KMS-11 (cell line): ENCODE data around the gene PGBD5.

Experiments used
- H2AFZ ChIP-seq: fragments of 200-600 bp; sonication (generic); 2 replicates; pipeline ENCODE4 v1.6.1; 2016; ENCODE audit warnings: antibody characterized with exemption, mixed run types, low read depth
- H3K27ac ChIP-seq: fragments of 200-600 bp; sonication (generic); 2 replicates; pipeline ENCODE4 v1.6.1; 2016; ENCODE audit warnings: mild to moderate bottlenecking, mixed run types
- H3K27me3 ChIP-seq: fragments of 200-600 bp; sonication (generic); 2 replicates; pipeline ENCODE4 v1.6.1; 2017; ENCODE audit warnings: mild to moderate bottlenecking, low read depth, mixed run types, moderate library complexity; ENCODE audit not compliant: insufficient read depth
- H3K36me3 ChIP-seq: fragments of 200-600 bp; sonication (generic); 2 replicates; pipeline ENCODE4 v1.6.1; 2017; ENCODE audit warnings: mild to moderate bottlenecking, mixed run types; ENCODE audit not compliant: insufficient read depth
- H3K4me1 ChIP-seq: fragments of 200-600 bp; sonication (generic); 2 replicates; pipeline ENCODE4 v1.6.1; 2016; ENCODE audit warnings: mild to moderate bottlenecking, low read depth, mixed run types; ENCODE audit not compliant: poor library complexity, severe bottlenecking
- H3K4me2 ChIP-seq: fragments of 200-600 bp; sonication (generic); 2 replicates; pipeline ENCODE4 v1.7.0; 2016; ENCODE audit warnings: mild to moderate bottlenecking, mixed run types
- H3K4me3 ChIP-seq: fragments of 200-600 bp; sonication (generic); IDR thresholded peaks from 2 replicates; pipeline ENCODE4 v1.6.1; 2017; ENCODE audit warnings: low read depth, low read length, mixed read lengths; ENCODE audit not compliant: insufficient read depth
- H3K79me2 ChIP-seq: fragments of 200-600 bp; sonication (generic); 2 replicates; pipeline ENCODE4 v1.6.1; 2016; ENCODE audit warnings: low read depth, mixed run types; ENCODE audit not compliant: insufficient read depth
- H3K9ac ChIP-seq: fragments of 200-600 bp; sonication (generic); 2 replicates; pipeline ENCODE4 v1.6.1; 2016; ENCODE audit warnings: mild to moderate bottlenecking, mixed run types
- H4K20me1 ChIP-seq: fragments of 200-600 bp; sonication (generic); 2 replicates; pipeline ENCODE4 v1.6.1; 2016; ENCODE audit warnings: mild to moderate bottlenecking, mixed run types; ENCODE audit not compliant: insufficient read depth
- TF ChIP-seq, protein P1 (sequence below): fragments of 200-600 bp; sonication (generic); conservative IDR thresholded peaks from 2 replicates; pipeline ENCODE4 v1.6.1; 2017; ENCODE audit warnings: low read depth, mild to moderate bottlenecking, antibody characterized with exemption, low read length, moderate library complexity, mixed read lengths

The PGBD5 gene

GRCh38 chr1:230301822-230302221 is 124.3 kb downstream of the PGBD5 start:
- Histone ChIP-seq H3K36me3 (no peaks in the 10 kb centered on the region), H3K79me2 (no peaks in the 10 kb centered on the region), H3K4me3 (no peak overlapping the region), H2AFZ (no peak overlapping the region), H3K4me2 (no peak overlapping the region), H3K27me3 (no peaks in the 10 kb centered on the region), H3K27ac (no peak overlapping the region), H4K20me1 (no peaks in the 10 kb centered on the region), H3K9ac (no peak overlapping the region), H3K4me1 (no peaks in the 10 kb centered on the region)
- TF ChIP-seq, protein P1, sequence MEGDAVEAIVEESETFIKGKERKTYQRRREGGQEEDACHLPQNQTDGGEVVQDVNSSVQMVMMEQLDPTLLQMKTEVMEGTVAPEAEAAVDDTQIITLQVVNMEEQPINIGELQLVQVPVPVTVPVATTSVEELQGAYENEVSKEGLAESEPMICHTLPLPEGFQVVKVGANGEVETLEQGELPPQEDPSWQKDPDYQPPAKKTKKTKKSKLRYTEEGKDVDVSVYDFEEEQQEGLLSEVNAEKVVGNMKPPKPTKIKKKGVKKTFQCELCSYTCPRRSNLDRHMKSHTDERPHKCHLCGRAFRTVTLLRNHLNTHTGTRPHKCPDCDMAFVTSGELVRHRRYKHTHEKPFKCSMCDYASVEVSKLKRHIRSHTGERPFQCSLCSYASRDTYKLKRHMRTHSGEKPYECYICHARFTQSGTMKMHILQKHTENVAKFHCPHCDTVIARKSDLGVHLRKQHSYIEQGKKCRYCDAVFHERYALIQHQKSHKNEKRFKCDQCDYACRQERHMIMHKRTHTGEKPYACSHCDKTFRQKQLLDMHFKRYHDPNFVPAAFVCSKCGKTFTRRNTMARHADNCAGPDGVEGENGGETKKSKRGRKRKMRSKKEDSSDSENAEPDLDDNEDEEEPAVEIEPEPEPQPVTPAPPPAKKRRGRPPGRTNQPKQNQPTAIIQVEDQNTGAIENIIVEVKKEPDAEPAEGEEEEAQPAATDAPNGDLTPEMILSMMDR: no peak

DNA sequence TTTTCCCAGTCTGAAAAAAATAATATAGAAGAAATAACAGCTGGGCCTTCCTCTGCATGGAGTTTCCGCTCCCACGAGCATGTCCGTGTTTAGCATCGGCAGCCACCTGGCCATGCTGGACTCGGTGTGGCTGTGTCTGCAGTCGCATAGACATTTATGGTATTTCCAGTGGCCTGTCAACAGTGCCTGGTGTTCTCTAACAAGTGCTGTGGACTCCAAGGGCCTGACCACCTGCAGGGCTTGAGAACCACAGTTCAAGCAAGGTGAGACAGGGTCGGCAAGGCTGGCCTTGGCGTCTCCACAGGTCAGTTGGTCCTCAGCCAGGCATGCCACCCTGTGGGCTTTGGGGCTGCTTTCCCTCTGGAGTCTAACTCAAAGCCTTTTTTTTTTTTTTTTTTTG is 124.8 kb downstream of the PGBD5 start:
- Histone ChIP-seq H4K20me1 (no peaks in the 10 kb centered on the region), H3K4me3 (no peak overlapping the region), H3K36me3 (no peaks in the 10 kb centered on the region), H3K9ac (no peak overlapping the region), H2AFZ (no peak overlapping the region), H3K79me2 (no peaks in the 10 kb centered on the region), H3K4me2 (no peak overlapping the region), H3K27ac (no peak overlapping the region), H3K4me1 (no peaks in the 10 kb centered on the region), H3K27me3 (no peaks in the 10 kb centered on the region)
- TF ChIP-seq, protein P1: no peak

DNA sequence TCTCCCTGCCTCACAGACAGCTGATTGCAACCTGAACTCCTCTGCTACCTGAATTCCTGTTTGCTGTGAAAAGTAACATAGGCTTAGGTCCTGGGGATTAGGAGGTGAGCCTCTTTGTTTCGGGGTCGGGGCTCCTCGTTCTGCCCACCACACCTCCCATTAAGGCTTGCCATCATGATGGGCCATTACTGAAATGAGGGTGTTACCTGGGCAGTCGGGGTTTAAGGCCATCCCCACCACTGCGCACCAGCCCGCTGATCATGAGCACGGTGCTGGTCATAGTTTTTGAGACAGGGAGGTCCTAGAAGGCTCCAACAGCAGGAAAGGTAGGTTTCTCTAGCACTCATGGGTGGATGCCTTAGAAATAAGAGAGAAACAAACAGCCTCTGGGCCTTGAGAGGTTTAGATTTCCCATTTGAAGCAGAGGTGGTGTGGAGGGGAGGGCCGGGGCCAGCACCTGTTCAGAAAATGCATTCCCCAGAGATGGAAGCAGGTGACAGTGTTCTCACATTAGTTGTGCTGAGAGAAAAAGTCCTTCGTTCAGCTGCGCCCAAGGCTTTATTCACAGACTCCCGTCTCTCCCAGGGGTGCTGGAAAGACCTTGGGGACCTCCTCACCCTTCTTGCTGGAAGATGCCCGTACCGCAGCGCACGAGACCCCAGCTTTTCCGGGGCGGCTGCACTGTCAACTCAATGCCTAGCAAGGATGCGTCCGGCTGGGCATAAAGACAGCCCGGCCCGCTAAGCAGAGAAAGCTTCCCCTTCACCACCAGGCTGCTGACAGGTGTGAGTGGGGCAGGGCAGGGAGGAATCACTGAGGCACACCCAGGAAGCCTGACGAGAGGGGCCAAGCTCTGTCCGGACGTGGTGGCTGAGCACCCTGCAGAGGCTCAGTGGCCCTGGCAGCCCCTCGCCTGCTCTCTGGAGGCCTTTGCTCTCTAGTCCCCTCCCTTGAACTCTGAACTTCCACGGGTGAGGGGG is 125.5 kb downstream of the PGBD5 start:
- no peaks in the 10 kb centered on the region for H3K79me2 ChIP-seq
- H3K4me3 ChIP-seq: no peak overlapping the region
- no peak overlapping the region for H2AFZ ChIP-seq
- H3K9ac ChIP-seq: no peak overlapping the region
- H3K4me1 ChIP-seq: no peaks in the 10 kb centered on the region
- TF ChIP-seq, protein P1: no peak
- no peak overlapping the region for H3K27ac ChIP-seq
- no peaks in the 10 kb centered on the region for H4K20me1 ChIP-seq
- H3K4me2 ChIP-seq: no peak overlapping the region
- H3K27me3 ChIP-seq: no peaks in the 10 kb centered on the region
- H3K36me3 ChIP-seq: no peaks in the 10 kb centered on the region

- Histone ChIP-seq H3K36me3 (no peaks in the 10 kb centered on the region), H4K20me1 (no peaks in the 10 kb centered on the region), H3K4me3 (no peak overlapping the region), H3K4me1 (no peaks in the 10 kb centered on the region), H3K4me2 (no peak overlapping the region), H2AFZ (no peak overlapping the region), H3K79me2 (no peaks in the 10 kb centered on the region), H3K27ac (no peak overlapping the region), H3K9ac (no peak overlapping the region), H3K27me3 (no peaks in the 10 kb centered on the region)
- TF ChIP-seq, protein P1: no peak
These were observed 126.7 kb downstream of the PGBD5 start for GRCh38 chr1:230299191-230300006.
